SU-DHL-6 (cell line): Measurements from ENCODE around the gene SANBR.

Experiments used
- H2AFZ ChIP-seq: fragments of 200-600 bp; sonication (generic); 2 replicates; pipeline ENCODE4 v1.6.1; 2014; ENCODE audit warnings: low read depth, mild to moderate bottlenecking, moderate library complexity, mixed read lengths, antibody characterized with exemption, low read length; ENCODE audit not compliant: severe bottlenecking
- H3F3A ChIP-seq: fragments of 200-600 bp; shearing (Covaris generic); 2 replicates; pipeline ENCODE4 v1.6.0; 2016; ENCODE audit warnings: antibody characterized with exemption, mild to moderate bottlenecking; ENCODE audit not compliant: insufficient read depth
- H3K27ac ChIP-seq: fragments of 200-600 bp; sonication (generic); 2 replicates; pipeline ENCODE4 v1.5.1; 2016; ENCODE audit warnings: low read depth, mild to moderate bottlenecking, low read length, moderate library complexity, mixed read lengths
- H3K27me3 ChIP-seq: fragments of 200-600 bp; sonication (generic), shearing (Covaris generic); 2 replicates; pipeline ENCODE4 v1.6.0; 2014; ENCODE audit warnings: mild to moderate bottlenecking, low read length
- H3K36me3 ChIP-seq: fragments of 200-600 bp; sonication (generic); 2 replicates; pipeline ENCODE4 v1.6.1; 2014; ENCODE audit warnings: mild to moderate bottlenecking, low read length, mixed read lengths
- H3K4me2 ChIP-seq: fragments of 300-600, 200-600 bp; shearing (Covaris generic), sonication (generic); 2 replicates; pipeline ENCODE4 v1.6.0; 2014; ENCODE audit warnings: low read length, low read depth, mild to moderate bottlenecking; ENCODE audit not compliant: poor library complexity, severe bottlenecking
- H3K4me3 ChIP-seq: fragments of 200-600 bp; sonication (generic); 2 replicates; pipeline ENCODE4 v1.5.1; 2014; ENCODE audit warnings: antibody characterized with exemption, low read length, mild to moderate bottlenecking, mixed read lengths; ENCODE audit not compliant: insufficient read depth, poor library complexity, severe bottlenecking
- H3K79me2 ChIP-seq: fragments of 200-600 bp; sonication (generic); 2 replicates; pipeline ENCODE4 v1.6.1; 2014; ENCODE audit warnings: mild to moderate bottlenecking, low read length, moderate library complexity; ENCODE audit not compliant: insufficient read depth
- H3K9ac ChIP-seq: fragments of 200-600 bp; sonication (generic); 2 replicates; pipeline ENCODE4 v1.7.0; 2014; ENCODE audit warnings: mild to moderate bottlenecking, low read length
- H3K9me2 ChIP-seq: fragments of 200-600 bp; sonication (generic); replicated peaks from 2 replicates; pipeline ENCODE4 v1.6.1; 2014; ENCODE audit warnings: low read length; ENCODE audit not compliant: insufficient read depth
- H3K9me3 ChIP-seq: fragments of 200-600 bp; sonication (generic); 2 replicates; pipeline ENCODE4 v1.6.1; 2014; ENCODE audit warnings: low read length, mixed read lengths; ENCODE audit not compliant: insufficient read depth
- H4K20me1 ChIP-seq: fragments of 200-600 bp; sonication (generic); 2 replicates; pipeline ENCODE4 v1.6.1; 2014; ENCODE audit warnings: low read depth, mild to moderate bottlenecking, antibody characterized with exemption, low read length, moderate library complexity, mixed read lengths
- CTCF ChIP-seq: fragments of 200-600 bp; sonication (generic); IDR thresholded peaks from one replicate; pipeline ENCODE4 v1.5.1; 2017; ENCODE audit warnings: antibody characterized with exemption, mild to moderate bottlenecking, low read length, moderate library complexity; ENCODE audit not compliant: insufficient read depth, poor library complexity, severe bottlenecking
- EZH2phosphoT487 ChIP-seq: fragments of 200-600 bp; sonication (generic), shearing (Covaris generic); conservative IDR thresholded peaks from 2 replicates; pipeline ENCODE4 v1.6.1; 2018; ENCODE audit warnings: mild to moderate bottlenecking, antibody characterized with exemption, low read length, moderate library complexity, mixed read lengths

Gene SANBR

DNA sequence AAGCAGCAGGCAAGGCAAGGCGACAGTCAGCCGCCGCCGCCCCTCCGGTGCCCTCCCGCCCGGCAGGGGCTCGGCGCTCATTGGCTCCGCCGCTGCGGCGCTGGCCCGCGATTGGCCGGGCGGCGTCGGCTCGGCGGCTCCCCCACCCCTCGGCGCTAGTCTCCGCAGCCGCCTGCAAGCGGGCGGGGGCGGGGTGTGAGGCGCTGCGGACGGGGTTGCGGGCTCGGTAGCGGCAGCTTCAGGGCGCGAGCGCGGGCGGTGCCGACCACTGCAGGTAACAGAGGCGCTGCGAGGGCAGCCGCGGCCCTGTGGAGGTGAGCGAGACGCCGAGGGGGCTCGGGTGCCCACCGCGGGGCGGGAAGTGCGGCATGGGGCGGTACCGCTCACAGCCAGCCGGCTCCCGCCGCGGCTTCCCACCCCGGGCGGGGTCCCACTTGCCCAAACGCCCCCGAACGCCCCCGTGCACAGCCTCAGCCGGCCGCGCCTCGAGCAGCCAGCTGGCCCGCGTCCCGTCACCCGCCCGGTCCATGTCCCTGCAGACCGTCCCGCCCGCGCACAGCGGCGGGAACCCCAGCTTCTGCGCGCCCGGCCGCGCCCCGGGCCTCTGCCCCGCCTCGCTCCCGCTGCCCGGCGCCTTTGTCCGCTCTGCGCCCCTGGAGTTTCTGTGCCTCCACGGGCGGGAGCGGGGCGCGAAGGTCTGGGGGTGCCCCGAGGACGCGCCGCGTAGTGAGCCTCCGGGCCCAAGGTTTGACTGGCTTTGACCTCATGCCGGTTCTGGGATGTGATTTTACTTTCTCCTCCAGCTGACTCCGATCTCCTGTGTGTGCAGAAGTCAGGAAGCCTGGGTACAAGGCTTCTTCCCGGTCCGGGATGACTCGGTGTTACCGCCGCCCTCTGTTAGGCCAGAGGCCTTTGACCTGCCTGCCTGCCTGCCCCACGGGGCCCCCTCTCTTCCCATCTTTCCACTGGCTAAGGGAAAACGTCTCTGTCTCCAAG is at the start of gene SANBR:
SANBR (plus strand) TSS at position 158 of the 996 bp plus-strand sequence. CDS start 4,480 bp downstream, outside the sequence.
- peaks cover 11% of the 10 kb centered on the region; the same call in 1 of the 2 replicates for H3K79me2 ChIP-seq
- no peaks in the 10 kb centered on the region for H4K20me1 ChIP-seq
- no peaks in the 10 kb centered on the region for H3K27me3 ChIP-seq
- TF ChIP-seq CTCF = no peak
- TF ChIP-seq EZH2phosphoT487 = no peak
- peak within 1 kb of the TSS; percentile 82 for H3K9ac ChIP-seq
- peaks cover 10% of the 10 kb centered on the region; the same call in 1 of the 2 replicates for H3F3A ChIP-seq
- 0 out of 2 replicates have a peak, but pooled peaks cover 4% of the 10 kb centered on the region for H3K36me3 ChIP-seq
- H3K4me2 ChIP-seq = peak within 1 kb of the TSS; percentile 89
- H3K4me3 ChIP-seq = peak within 1 kb of the TSS; percentile 79
- no peaks in the 10 kb centered on the region for H3K9me2 ChIP-seq
- H3K27ac ChIP-seq = peak within 1 kb of the TSS; percentile 44
- H3K9me3 ChIP-seq = no peaks in the 10 kb centered on the region
- H2AFZ ChIP-seq = peak within 1 kb of the TSS; percentile 97

DNA sequence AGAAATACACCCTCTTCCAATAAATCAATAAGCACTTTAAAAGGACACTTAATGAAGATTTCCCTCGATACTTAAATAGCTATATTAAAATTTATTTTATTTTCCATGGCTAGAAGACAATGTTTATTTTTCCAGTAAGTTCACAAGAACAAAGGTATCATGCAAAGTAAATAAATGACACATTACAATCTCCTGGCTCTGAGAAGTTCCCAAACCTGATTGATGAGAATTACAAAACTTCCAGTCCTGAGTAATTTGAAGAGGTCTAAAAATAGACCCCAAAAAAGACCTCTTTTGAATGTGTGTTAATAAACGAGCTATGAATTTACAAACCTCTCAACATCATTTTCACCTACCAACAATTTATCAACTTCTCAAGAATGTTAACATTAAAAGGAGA is 49.7 kb upstream of the SANBR start:
- no peak for TF ChIP-seq CTCF
- no peak for TF ChIP-seq EZH2phosphoT487
- Histone ChIP-seq H3K36me3 (peaks cover 7% of the 10 kb centered on the region; the same call in 1 of the 2 replicates), H3K9ac (peak overlapping the region; percentile 83), H3K27me3 (no peaks in the 10 kb centered on the region), H3K4me3 (peak overlapping the region; percentile 85), H3K9me3 (no peaks in the 10 kb centered on the region), H3K27ac (no peak overlapping the region), H3F3A (peaks cover 24% of the 10 kb centered on the region; the same call in 1 of the 2 replicates), H2AFZ (no peak overlapping the region), H3K4me2 (peak overlapping the region; percentile 98), H4K20me1 (0 out of 2 replicates have a peak, but pooled peaks cover 4% of the 10 kb centered on the region), H3K9me2 (no peaks in the 10 kb centered on the region), H3K79me2 (peaks cover 47% of the 10 kb centered on the region)

GRCh38 chr2:61016392-61017002 is 49.2 kb upstream of the SANBR start:
- peak overlapping the region; percentile 98 for H3K4me2 ChIP-seq
- H3F3A ChIP-seq = peaks cover 18% of the 10 kb centered on the region; the same call in 1 of the 2 replicates
- H2AFZ ChIP-seq = peak overlapping the region; percentile 91
- TF ChIP-seq CTCF (no peak), EZH2phosphoT487 (no peak)
- no peaks in the 10 kb centered on the region for H3K9me2 ChIP-seq
- 0 out of 2 replicates have a peak, but pooled peaks cover 3% of the 10 kb centered on the region for H3K36me3 ChIP-seq
- H3K4me3 ChIP-seq = peak overlapping the region; percentile 85
- H3K27me3 ChIP-seq = no peaks in the 10 kb centered on the region
- no peaks in the 10 kb centered on the region for H3K9me3 ChIP-seq
- peaks cover 51% of the 10 kb centered on the region for H3K79me2 ChIP-seq
- peak overlapping the region; percentile 89 for H3K27ac ChIP-seq
- peak overlapping the region; percentile 83 for H3K9ac ChIP-seq
- 0 out of 2 replicates have a peak, but pooled peaks cover 4% of the 10 kb centered on the region for H4K20me1 ChIP-seq
